HEK293 (cell line): Measurements from ENCODE around the gene SLC36A1.

Experiments used
- CTCF ChIP-seq: fragments of 450-650 bp; formaldehyde crosslinking; IDR thresholded peaks from 2 replicates; pipeline ENCODE4 v1.5.1; 2016; ENCODE audit warnings: missing biosample characterization, missing genetic modification characterization
- KLF9 ChIP-seq: fragments of 450-650 bp; formaldehyde crosslinking; IDR thresholded peaks from 2 replicates; pipeline ENCODE4 v1.5.1; 2016; ENCODE audit warnings: missing biosample characterization, missing genetic modification characterization, low read depth
- SALL2 ChIP-seq: fragments of 450-650 bp; formaldehyde crosslinking; IDR thresholded peaks from 2 replicates; pipeline ENCODE4 v1.5.0; 2017; ENCODE audit warnings: missing biosample characterization, mild to moderate bottlenecking, missing genetic modification characterization, borderline replicate concordance
- TCF7L2 ChIP-seq: IDR thresholded peaks from 2 replicates; pipeline ENCODE4 v1.6.1; 2011; ENCODE audit warnings: low read depth, mild to moderate bottlenecking, inconsistent platforms, low read length, moderate library complexity, borderline replicate concordance
- ZBTB26 ChIP-seq: fragments of 450-650 bp; formaldehyde crosslinking; optimal IDR thresholded peaks from 2 replicates; pipeline ENCODE3; 2016; ENCODE audit warnings: missing biosample characterization, mild to moderate bottlenecking, missing genetic modification characterization
- ZNF449 ChIP-seq: fragments of 450-650 bp; formaldehyde crosslinking; IDR thresholded peaks from 2 replicates; pipeline ENCODE4 v1.5.1; 2017; ENCODE audit warnings: missing biosample characterization, mild to moderate bottlenecking, missing genetic modification characterization, moderate library complexity
- ZSCAN30 ChIP-seq: fragments of 450-650 bp; IDR thresholded peaks from 2 replicates; pipeline ENCODE4 v1.5.1; 2018; ENCODE audit warnings: missing biosample characterization, mild to moderate bottlenecking, missing genetic modification characterization, moderate library complexity
- TF ChIP-seq, protein P1 (sequence below): fragments of 450-650 bp; formaldehyde crosslinking; IDR thresholded peaks from 2 replicates; pipeline ENCODE4 v1.5.1; 2017; ENCODE audit warnings: missing biosample characterization, missing genetic modification characterization

DNA sequence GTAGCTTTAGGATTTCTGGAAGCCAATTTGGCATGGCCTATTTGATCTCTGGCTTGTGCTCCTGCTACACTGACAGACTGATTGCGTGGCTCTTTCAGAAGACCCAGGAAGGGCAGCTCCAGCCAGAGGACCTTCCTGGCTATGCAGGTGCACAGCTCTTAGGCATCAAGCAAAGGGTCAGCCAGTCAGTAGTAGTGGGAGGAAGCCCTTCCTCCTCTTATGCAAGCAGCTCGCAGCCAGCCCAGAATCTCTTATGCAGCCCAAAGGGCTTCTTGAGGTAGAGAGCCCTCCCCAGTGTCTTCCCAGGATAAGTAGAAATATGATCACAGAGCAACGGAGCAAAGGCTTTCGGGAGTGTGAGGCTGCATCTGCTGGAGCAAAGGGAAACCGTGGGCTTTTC lies 43.2 kb downstream of the SLC36A1 start:
- TF ChIP-seq CTCF (no peak), ZNF449 (tag by site-specific recombination) (no peak), TCF7L2 (no peak), ZSCAN30 (tag by site-specific recombination) (no peak), KLF9 (tag by site-specific recombination) (no peak), SALL2 (tag by site-specific recombination) (no peak), ZBTB26 (no peak)
- TF ChIP-seq, protein P1, sequence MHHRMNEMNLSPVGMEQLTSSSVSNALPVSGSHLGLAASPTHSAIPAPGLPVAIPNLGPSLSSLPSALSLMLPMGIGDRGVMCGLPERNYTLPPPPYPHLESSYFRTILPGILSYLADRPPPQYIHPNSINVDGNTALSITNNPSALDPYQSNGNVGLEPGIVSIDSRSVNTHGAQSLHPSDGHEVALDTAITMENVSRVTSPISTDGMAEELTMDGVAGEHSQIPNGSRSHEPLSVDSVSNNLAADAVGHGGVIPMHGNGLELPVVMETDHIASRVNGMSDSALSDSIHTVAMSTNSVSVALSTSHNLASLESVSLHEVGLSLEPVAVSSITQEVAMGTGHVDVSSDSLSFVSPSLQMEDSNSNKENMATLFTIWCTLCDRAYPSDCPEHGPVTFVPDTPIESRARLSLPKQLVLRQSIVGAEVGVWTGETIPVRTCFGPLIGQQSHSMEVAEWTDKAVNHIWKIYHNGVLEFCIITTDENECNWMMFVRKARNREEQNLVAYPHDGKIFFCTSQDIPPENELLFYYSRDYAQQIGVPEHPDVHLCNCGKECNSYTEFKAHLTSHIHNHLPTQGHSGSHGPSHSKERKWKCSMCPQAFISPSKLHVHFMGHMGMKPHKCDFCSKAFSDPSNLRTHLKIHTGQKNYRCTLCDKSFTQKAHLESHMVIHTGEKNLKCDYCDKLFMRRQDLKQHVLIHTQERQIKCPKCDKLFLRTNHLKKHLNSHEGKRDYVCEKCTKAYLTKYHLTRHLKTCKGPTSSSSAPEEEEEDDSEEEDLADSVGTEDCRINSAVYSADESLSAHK (tag by site-specific recombination): no peak
